ENCODE measurements around the gene IPO13.

IPO13 gene

DNA sequence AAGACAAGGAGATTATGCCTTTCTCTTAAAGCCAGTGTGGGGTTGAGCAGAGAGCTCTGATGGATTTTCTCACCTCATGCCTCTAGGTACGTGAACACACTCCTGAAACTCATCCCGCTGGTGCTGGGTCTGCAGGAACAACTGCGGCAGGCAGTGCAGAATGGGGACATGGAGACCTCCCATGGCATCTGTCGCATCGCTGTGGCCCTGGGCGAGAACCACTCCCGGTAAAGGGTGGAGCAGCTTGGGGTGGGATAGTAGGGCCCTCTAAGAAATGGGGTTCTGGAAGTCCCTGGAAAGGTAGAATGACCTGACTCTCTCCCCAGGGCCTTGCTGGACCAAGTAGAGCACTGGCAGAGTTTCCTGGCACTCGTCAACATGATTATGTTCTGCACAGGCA, 9.5 kb downstream of the IPO13 start:
- Histone ChIP-seq H3K23ac (ENCODE audit: low read length in 2 of 2) (no peak overlapping the region), H2BK5ac (ENCODE audit: low read depth, low read length, poor library complexity, severe bottlenecking) (no peak overlapping the region), H3K4me1 (ENCODE audit: control insufficient read depth, insufficient read depth, low read depth, low read length) (peaks cover 1% of the 10 kb centered on the region), H3K27me3 (ENCODE audit: control insufficient read depth in 1 of 2, insufficient read depth in 1 of 2, low read length in 2 of 2) (no peaks in the 10 kb centered on the region), H3K79me1 (replicated peaks; ENCODE audit: low read length, poor library complexity, severe bottlenecking) (peaks cover 21% of the 10 kb centered on the region), H3K27ac (ENCODE audit: low read length, poor library complexity, severe bottlenecking) (no peak overlapping the region), H3K4me3 (ENCODE audit: insufficient read depth in 1 of 2, low read depth in 1 of 2, low read length in 2 of 2) (no peak overlapping the region), H3K14ac (ENCODE audit: low read length in 2 of 2) (no peak overlapping the region), H3K4ac (ENCODE audit: low read depth in 1 of 2, low read length in 2 of 2) (no peak overlapping the region), H2BK120ac (ENCODE audit: low read depth, low read length) (no peak overlapping the region), H3K9me3 (ENCODE audit: control insufficient read depth, low read length) (no peaks in the 10 kb centered on the region), H3K18ac (ENCODE audit: low read depth in 1 of 2, low read length in 2 of 2) (no peak overlapping the region), H2AK5ac (ENCODE audit: low read length, severe bottlenecking) (no peak overlapping the region), H3K36me3 (ENCODE audit: control insufficient read depth in 1 of 2, insufficient read depth in 2 of 2, low read depth in 1 of 2, low read length in 2 of 2) (peaks cover 51 to 56% of the 10 kb centered on the region in 2 experiments), H4K8ac (ENCODE audit: low read length) (no peak overlapping the region), H2BK12ac (ENCODE audit: low read length in 2 of 2) (no peak overlapping the region), H4K91ac (ENCODE audit: low read length) (no peak overlapping the region), H2BK15ac (ENCODE audit: low read depth, poor library complexity, severe bottlenecking) (no peak overlapping the region), H3K4me2 (ENCODE audit: low read length, poor library complexity, severe bottlenecking) (no peak overlapping the region), H3K9ac (ENCODE audit: low read length) (no peak overlapping the region), H2AFZ (ENCODE audit: low read depth, low read length) (no peak overlapping the region)
- over 99% methylated on average over 7 of the region's 8 CpGs for WGBS
- no peak for DNase-seq

DNA sequence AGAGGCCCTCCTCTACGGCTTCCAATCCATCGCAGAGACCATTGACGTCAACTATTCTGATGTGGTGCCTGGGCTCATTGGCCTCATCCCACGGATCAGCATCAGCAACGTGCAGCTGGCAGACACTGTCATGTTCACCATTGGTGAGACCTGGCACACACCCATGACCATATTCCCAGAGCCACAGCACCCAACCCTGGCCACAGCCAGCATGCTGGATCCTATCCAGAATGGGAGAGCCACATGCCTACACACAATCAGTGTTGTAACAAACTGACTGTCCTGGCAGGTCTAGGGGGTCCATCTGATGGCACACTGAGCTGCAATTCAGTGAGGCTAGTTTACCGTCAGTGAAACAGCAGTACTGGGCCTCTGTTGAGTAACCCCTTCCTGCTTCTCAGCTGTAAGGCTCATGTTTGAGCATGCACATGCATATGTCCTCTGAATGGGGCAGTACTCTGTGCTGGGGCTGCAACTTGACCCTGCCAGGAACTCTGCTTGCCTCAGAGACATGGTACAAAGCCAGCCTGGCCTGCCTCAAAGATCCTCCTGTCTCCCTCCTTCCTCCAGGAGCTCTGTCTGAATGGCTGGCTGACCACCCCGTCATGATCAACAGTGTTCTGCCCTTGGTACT, 10.8 kb downstream of the IPO13 start:
- Histone ChIP-seq H2BK5ac (ENCODE audit: low read depth, low read length, poor library complexity, severe bottlenecking) (no peak overlapping the region), H3K36me3 (ENCODE audit: control insufficient read depth in 1 of 2, insufficient read depth in 2 of 2, low read depth in 1 of 2, low read length in 2 of 2) (peaks cover 61 to 69% of the 10 kb centered on the region in 2 experiments), H3K4ac (ENCODE audit: low read depth in 1 of 2, low read length in 2 of 2) (no peak overlapping the region), H2AFZ (ENCODE audit: low read depth, low read length) (no peak overlapping the region), H3K4me2 (ENCODE audit: low read length, poor library complexity, severe bottlenecking) (no peak overlapping the region), H3K79me1 (replicated peaks; ENCODE audit: low read length, poor library complexity, severe bottlenecking) (peaks cover 21% of the 10 kb centered on the region), H2BK15ac (ENCODE audit: low read depth, poor library complexity, severe bottlenecking) (no peak overlapping the region), H3K9me3 (ENCODE audit: control insufficient read depth, low read length) (no peaks in the 10 kb centered on the region), H2BK120ac (ENCODE audit: low read depth, low read length) (no peak overlapping the region), H4K8ac (ENCODE audit: low read length) (no peak overlapping the region), H3K27ac (ENCODE audit: low read length, poor library complexity, severe bottlenecking) (no peak overlapping the region), H2AK5ac (ENCODE audit: low read length, severe bottlenecking) (no peak overlapping the region), H3K4me3 (ENCODE audit: insufficient read depth in 1 of 2, low read depth in 1 of 2, low read length in 2 of 2) (no peak overlapping the region), H3K23ac (ENCODE audit: low read length in 2 of 2) (no peak overlapping the region), H3K9ac (ENCODE audit: low read length) (no peak overlapping the region), H3K27me3 (ENCODE audit: control insufficient read depth in 1 of 2, insufficient read depth in 1 of 2, low read length in 2 of 2) (no peaks in the 10 kb centered on the region), H4K91ac (ENCODE audit: low read length) (no peak overlapping the region), H3K14ac (ENCODE audit: low read length in 2 of 2) (no peak overlapping the region), H3K18ac (ENCODE audit: low read depth in 1 of 2, low read length in 2 of 2) (no peak overlapping the region), H3K4me1 (ENCODE audit: control insufficient read depth, insufficient read depth, low read depth, low read length) (peaks cover 1% of the 10 kb centered on the region), H2BK12ac (ENCODE audit: low read length in 2 of 2) (no peak overlapping the region)
- no peak for DNase-seq
- WGBS = 98% methylated on average over 7 of the region's 7 CpGs

DNA sequence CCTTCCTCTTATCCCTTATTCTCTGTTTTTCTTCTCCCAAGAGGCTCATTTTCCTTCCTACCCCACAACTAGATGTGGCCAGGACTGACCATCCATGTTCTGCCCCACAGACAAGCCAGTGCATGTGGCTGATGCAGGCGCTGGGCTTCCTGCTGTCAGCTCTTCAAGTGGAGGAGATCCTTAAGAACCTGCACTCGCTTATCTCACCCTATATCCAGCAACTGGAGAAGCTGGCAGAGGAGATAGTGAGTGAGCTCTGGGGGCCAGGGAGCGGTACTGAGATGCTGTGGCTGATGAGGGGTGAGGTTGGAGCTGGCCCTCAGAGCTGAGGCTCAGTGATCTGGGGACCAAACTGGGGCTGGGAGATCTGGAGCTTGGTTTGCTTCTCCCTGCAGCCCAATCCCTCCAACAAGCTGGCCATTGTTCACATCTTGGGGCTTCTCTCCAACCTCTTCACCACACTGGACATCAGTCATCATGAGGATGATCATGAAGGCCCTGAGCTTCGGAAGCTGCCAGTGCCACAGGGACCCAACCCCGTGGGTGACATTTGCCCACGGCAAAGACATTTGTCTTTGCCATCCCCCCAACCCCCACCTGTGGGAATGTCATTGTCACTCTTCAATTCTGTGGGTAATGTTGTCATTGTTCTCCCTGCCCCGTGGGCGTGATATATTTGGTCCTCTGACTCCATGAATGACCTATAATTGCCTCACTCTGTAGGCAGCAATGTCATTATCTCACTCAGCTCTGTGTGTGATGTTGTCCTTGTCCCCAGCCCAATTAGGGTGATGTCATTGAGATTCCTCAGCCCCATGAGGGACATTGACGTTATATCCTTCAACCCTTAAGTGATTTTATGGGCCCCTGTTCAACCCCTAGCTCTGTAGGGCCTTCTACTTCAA, 11.9 kb downstream of the IPO13 start:
- H3K9ac ChIP-seq (ENCODE audit: low read length) = no peak overlapping the region
- H3K27me3 ChIP-seq (ENCODE audit: control insufficient read depth in 1 of 2, insufficient read depth in 1 of 2, low read length in 2 of 2) = no peaks in the 10 kb centered on the region
- H3K27ac ChIP-seq (ENCODE audit: low read length, poor library complexity, severe bottlenecking) = no peak overlapping the region
- H3K4me1 ChIP-seq (ENCODE audit: control insufficient read depth, insufficient read depth, low read depth, low read length) = no peaks in the 10 kb centered on the region
- no peak overlapping the region for H3K4me3 ChIP-seq (ENCODE audit: insufficient read depth in 1 of 2, low read depth in 1 of 2, low read length in 2 of 2)
- no peak overlapping the region for H3K14ac ChIP-seq (ENCODE audit: low read length in 2 of 2)
- H3K18ac ChIP-seq (ENCODE audit: low read depth in 1 of 2, low read length in 2 of 2) = no peak overlapping the region
- no peak for DNase-seq
- H2AK5ac ChIP-seq (ENCODE audit: low read length, severe bottlenecking) = no peak overlapping the region
- H3K4me2 ChIP-seq (ENCODE audit: low read length, poor library complexity, severe bottlenecking) = no peak overlapping the region
- no peak overlapping the region for H2BK5ac ChIP-seq (ENCODE audit: low read depth, low read length, poor library complexity, severe bottlenecking)
- no peak overlapping the region for H2BK120ac ChIP-seq (ENCODE audit: low read depth, low read length)
- H3K36me3 ChIP-seq (ENCODE audit: control insufficient read depth in 1 of 2, insufficient read depth in 2 of 2, low read depth in 1 of 2, low read length in 2 of 2) = peaks cover 61 to 80% of the 10 kb centered on the region in 2 experiments
- no peak overlapping the region for H3K4ac ChIP-seq (ENCODE audit: low read depth in 1 of 2, low read length in 2 of 2)
- no peak overlapping the region for H2AFZ ChIP-seq (ENCODE audit: low read depth, low read length)
- H2BK12ac ChIP-seq (ENCODE audit: low read length in 2 of 2) = no peak overlapping the region
- H4K91ac ChIP-seq (ENCODE audit: low read length) = no peak overlapping the region
- H3K9me3 ChIP-seq (ENCODE audit: control insufficient read depth, low read length) = no peaks in the 10 kb centered on the region
- H4K8ac ChIP-seq (ENCODE audit: low read length) = no peak overlapping the region
- H2BK15ac ChIP-seq (ENCODE audit: low read depth, poor library complexity, severe bottlenecking) = no peak overlapping the region
- 92% methylated on average over 8 of the region's 9 CpGs for WGBS
- no peak overlapping the region for H3K23ac ChIP-seq (ENCODE audit: low read length in 2 of 2)
- peaks cover 14% of the 10 kb centered on the region for H3K79me1 ChIP-seq (replicated peaks; ENCODE audit: low read length, poor library complexity, severe bottlenecking)

DNA sequence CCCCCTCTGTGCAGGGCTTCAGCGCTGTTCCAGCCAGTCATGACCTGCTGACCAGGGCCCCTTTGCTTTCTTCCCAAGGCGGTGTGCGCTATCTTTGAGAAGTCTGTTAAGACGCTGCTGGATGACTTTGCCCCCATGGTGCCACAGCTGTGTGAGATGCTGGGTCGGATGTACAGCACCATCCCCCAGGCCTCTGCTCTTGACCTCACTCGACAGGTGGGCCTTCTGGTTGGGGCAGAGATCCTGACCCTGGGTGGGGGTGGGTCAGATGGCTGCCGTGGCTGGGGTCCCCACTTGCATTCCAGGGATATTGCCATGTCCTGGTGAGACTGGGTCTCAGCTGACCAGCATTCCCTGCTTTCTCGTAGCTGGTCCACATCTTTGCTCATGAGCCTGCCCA, 14.0 kb downstream of the IPO13 start:
- Histone ChIP-seq H3K4ac (ENCODE audit: low read depth in 1 of 2, low read length in 2 of 2) (no peak overlapping the region), H3K9ac (ENCODE audit: low read length) (no peak overlapping the region), H2AK5ac (ENCODE audit: low read length, severe bottlenecking) (no peak overlapping the region), H4K8ac (ENCODE audit: low read length) (no peak overlapping the region), H3K14ac (ENCODE audit: low read length in 2 of 2) (no peak overlapping the region), H3K27ac (ENCODE audit: low read length, poor library complexity, severe bottlenecking) (no peak overlapping the region), H3K9me3 (ENCODE audit: control insufficient read depth, low read length) (no peaks in the 10 kb centered on the region), H3K4me3 (ENCODE audit: insufficient read depth in 1 of 2, low read depth in 1 of 2, low read length in 2 of 2) (peak overlapping the region in 1 of 2 experiments; percentile 20), H3K27me3 (ENCODE audit: control insufficient read depth in 1 of 2, insufficient read depth in 1 of 2, low read length in 2 of 2) (no peaks in the 10 kb centered on the region), H2AFZ (ENCODE audit: low read depth, low read length) (no peak overlapping the region), H3K4me2 (ENCODE audit: low read length, poor library complexity, severe bottlenecking) (no peak overlapping the region), H2BK120ac (ENCODE audit: low read depth, low read length) (no peak overlapping the region), H2BK15ac (ENCODE audit: low read depth, poor library complexity, severe bottlenecking) (no peak overlapping the region), H3K4me1 (ENCODE audit: control insufficient read depth, insufficient read depth, low read depth, low read length) (no peaks in the 10 kb centered on the region), H3K18ac (ENCODE audit: low read depth in 1 of 2, low read length in 2 of 2) (no peak overlapping the region), H3K36me3 (ENCODE audit: control insufficient read depth in 1 of 2, insufficient read depth in 2 of 2, low read depth in 1 of 2, low read length in 2 of 2) (peaks cover 71 to 96% of the 10 kb centered on the region in 2 experiments), H4K91ac (ENCODE audit: low read length) (no peak overlapping the region), H2BK5ac (ENCODE audit: low read depth, low read length, poor library complexity, severe bottlenecking) (no peak overlapping the region), H3K79me1 (replicated peaks; ENCODE audit: low read length, poor library complexity, severe bottlenecking) (peaks cover 8% of the 10 kb centered on the region), H2BK12ac (ENCODE audit: low read length in 2 of 2) (no peak overlapping the region), H3K23ac (ENCODE audit: low read length in 2 of 2) (no peak overlapping the region)
- DNase-seq = no peak
- 93% methylated on average over 8 of the region's 8 CpGs for WGBS

Data from mesenchymal stem cell (in vitro differentiated cells and primary cell).